A673 (cell line): ENCODE results near the gene SEZ6L.

Experiments
- EZH2 ChIP-seq: fragments of 200-600 bp; sonication (generic); IDR thresholded peaks from 2 replicates; pipeline ENCODE4 v1.6.1; 2017; ENCODE audit warnings: borderline replicate concordance, low read depth, mild to moderate bottlenecking, mixed read lengths, antibody characterized with exemption, low read length; ENCODE audit not compliant: poor library complexity, severe bottlenecking
- TF ChIP-seq, protein P1 (sequence below): fragments of 300-800, 200-600 bp; sonication (generic); conservative IDR thresholded peaks from 2 replicates; pipeline ENCODE4 v1.5.1; 2017; ENCODE audit warnings: low read depth, mild to moderate bottlenecking, antibody characterized with exemption, low read length, moderate library complexity, mixed read lengths

DNA sequence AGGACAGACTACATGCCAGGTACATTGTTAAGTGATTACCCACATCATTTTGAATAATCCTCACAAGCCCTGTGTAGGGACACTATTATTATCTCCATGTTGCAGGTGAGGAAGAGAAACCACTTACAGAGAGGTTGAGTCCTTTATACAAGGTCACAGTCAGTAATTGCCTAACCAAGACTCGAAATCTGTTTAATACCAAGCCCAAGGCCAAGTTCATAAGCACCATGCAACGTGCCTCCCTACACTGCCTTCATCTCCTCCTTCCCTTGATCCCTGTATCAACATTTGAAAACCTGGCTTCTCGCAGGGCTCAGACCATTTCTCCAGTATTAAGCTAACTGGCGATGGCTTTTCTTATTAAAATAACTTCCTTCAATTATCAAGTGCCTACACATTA is 41.7 kb upstream of the SEZ6L start:
- TF ChIP-seq, protein P1, sequence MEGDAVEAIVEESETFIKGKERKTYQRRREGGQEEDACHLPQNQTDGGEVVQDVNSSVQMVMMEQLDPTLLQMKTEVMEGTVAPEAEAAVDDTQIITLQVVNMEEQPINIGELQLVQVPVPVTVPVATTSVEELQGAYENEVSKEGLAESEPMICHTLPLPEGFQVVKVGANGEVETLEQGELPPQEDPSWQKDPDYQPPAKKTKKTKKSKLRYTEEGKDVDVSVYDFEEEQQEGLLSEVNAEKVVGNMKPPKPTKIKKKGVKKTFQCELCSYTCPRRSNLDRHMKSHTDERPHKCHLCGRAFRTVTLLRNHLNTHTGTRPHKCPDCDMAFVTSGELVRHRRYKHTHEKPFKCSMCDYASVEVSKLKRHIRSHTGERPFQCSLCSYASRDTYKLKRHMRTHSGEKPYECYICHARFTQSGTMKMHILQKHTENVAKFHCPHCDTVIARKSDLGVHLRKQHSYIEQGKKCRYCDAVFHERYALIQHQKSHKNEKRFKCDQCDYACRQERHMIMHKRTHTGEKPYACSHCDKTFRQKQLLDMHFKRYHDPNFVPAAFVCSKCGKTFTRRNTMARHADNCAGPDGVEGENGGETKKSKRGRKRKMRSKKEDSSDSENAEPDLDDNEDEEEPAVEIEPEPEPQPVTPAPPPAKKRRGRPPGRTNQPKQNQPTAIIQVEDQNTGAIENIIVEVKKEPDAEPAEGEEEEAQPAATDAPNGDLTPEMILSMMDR, result no peak
- TF ChIP-seq EZH2, result no peak
